Hepatocyte (in vitro differentiated cells): ENCODE results near the gene PYGM.

Source experiments
- CTCF ChIP-seq: fragments of 200-600 bp; sonication (generic); IDR thresholded peaks from 2 replicates; pipeline ENCODE4 v1.5.1; 2016; ENCODE audit warnings: antibody characterized with exemption, mild to moderate bottlenecking; ENCODE audit not compliant: poor library complexity
- EZH2 ChIP-seq: fragments of 200-600 bp; sonication (generic); IDR thresholded peaks from 2 replicates; pipeline ENCODE4 v1.6.1; 2016; ENCODE audit warnings: antibody characterized with exemption, mild to moderate bottlenecking, borderline replicate concordance

- TF ChIP-seq CTCF (no peak), EZH2 (no peak)
These were observed 38.4 kb downstream of the PYGM start for GRCh38 chr11:64721359-64721699.
